Glutamatergic neuron (in vitro differentiated cells): Measurements from ENCODE around the gene C11orf21. TPM values are rescaled to one million over a fixed set of nuclear protein-coding genes. Genes with fewer than 3 reads are reported as not detected.

ENCODE experiments used
- DNase-seq: peaks from one replicate; pipeline ENCODE4 v3.0.0; 2022
- H3K27ac Mint-ChIP-seq: one replicate; pipeline ENCODE4 v1.8.0; 2020; ENCODE audit warnings: mild to moderate bottlenecking, mixed read lengths, inconsistent platforms; ENCODE audit not compliant: unreplicated experiment
- H3K27me3 Mint-ChIP-seq: one replicate; pipeline ENCODE4 v1.8.0; 2020; ENCODE audit warnings: mild to moderate bottlenecking, moderate library complexity, mixed read lengths, inconsistent platforms; ENCODE audit not compliant: unreplicated experiment
- H3K36me3 Mint-ChIP-seq: one replicate; pipeline ENCODE4 v1.8.0; 2020; ENCODE audit warnings: mild to moderate bottlenecking, mixed read lengths, inconsistent platforms; ENCODE audit not compliant: unreplicated experiment
- H3K4me1 Mint-ChIP-seq: one replicate; pipeline ENCODE4 v1.8.0; 2020; ENCODE audit warnings: mild to moderate bottlenecking, low read depth, mixed read lengths, inconsistent platforms; ENCODE audit not compliant: unreplicated experiment
- H3K4me3 Mint-ChIP-seq: one replicate; pipeline ENCODE4 v1.8.0; 2020; ENCODE audit warnings: mild to moderate bottlenecking, mixed read lengths, inconsistent platforms; ENCODE audit not compliant: unreplicated experiment
- H3K9me3 Mint-ChIP-seq: one replicate; pipeline ENCODE4 v1.8.0; 2020; ENCODE audit warnings: mild to moderate bottlenecking, moderate library complexity, mixed read lengths, inconsistent platforms; ENCODE audit not compliant: unreplicated experiment
- CTCF ChIP-seq: fragments of 200-600 bp; sonication (generic); IDR thresholded peaks from one replicate; pipeline ENCODE4 v1.5.0; 2021; ENCODE audit not compliant: partially characterized antibody, unreplicated experiment
- total RNA-seq: library from RNA; stranded (reverse); fragmentation: NEBNext Ultra II Directional; extraction: Animal tissue kit (Norgen Biotek cat#: 25700); gene quantifications from one replicate; pipeline ENCODE4 v1.2.1, GENCODE V29; 2021; ENCODE audit not compliant: unreplicated experiment

The C11orf21 gene
- total RNA-seq, 1 donor from 2014 or later = not detected

- peaks cover 6% of the 10 kb centered on the region for H3K9me3 Mint-ChIP-seq
- H3K4me3 Mint-ChIP-seq = no peak overlapping the region
- no peaks in the 10 kb centered on the region for H3K4me1 Mint-ChIP-seq
- no peak for DNase-seq
- peaks cover 13% of the 10 kb centered on the region for H3K27me3 Mint-ChIP-seq
- H3K27ac Mint-ChIP-seq = no peak overlapping the region
- TF ChIP-seq CTCF = no peak
- H3K36me3 Mint-ChIP-seq = no peaks in the 10 kb centered on the region
These were observed 41.0 kb downstream of the C11orf21 start for GRCh38 chr11:2260491-2261364.

GRCh38 chr11:2259897-2260451 is 41.7 kb downstream of the C11orf21 start:
- TF ChIP-seq CTCF = no peak

GRCh38 chr11:2259466-2259830 is 42.3 kb downstream of the C11orf21 start:
- peaks cover 11% of the 10 kb centered on the region for H3K27me3 Mint-ChIP-seq
- H3K36me3 Mint-ChIP-seq = no peaks in the 10 kb centered on the region
- H3K9me3 Mint-ChIP-seq = peaks cover 6% of the 10 kb centered on the region
- TF ChIP-seq CTCF = no peak
- no peak overlapping the region for H3K27ac Mint-ChIP-seq
- H3K4me1 Mint-ChIP-seq = no peaks in the 10 kb centered on the region
- DNase-seq = no peak
- no peak overlapping the region for H3K4me3 Mint-ChIP-seq

More at GRCh38 chr11:2259897-2260451, 41.7 kb downstream of the C11orf21 start:
- H3K4me1 Mint-ChIP-seq = no peaks in the 10 kb centered on the region
- H3K27me3 Mint-ChIP-seq = peaks cover 10% of the 10 kb centered on the region
- no peak for DNase-seq
- H3K27ac Mint-ChIP-seq = no peak overlapping the region
- H3K9me3 Mint-ChIP-seq = peaks cover 6% of the 10 kb centered on the region
- H3K4me3 Mint-ChIP-seq = no peak overlapping the region
- H3K36me3 Mint-ChIP-seq = no peaks in the 10 kb centered on the region

GRCh38 chr11:2258501-2259465 is 42.9 kb downstream of the C11orf21 start:
- no peaks in the 10 kb centered on the region for H3K4me1 Mint-ChIP-seq
- H3K27ac Mint-ChIP-seq = no peak overlapping the region
- no peaks in the 10 kb centered on the region for H3K36me3 Mint-ChIP-seq
- DNase-seq = no peak
- peaks cover 9% of the 10 kb centered on the region for H3K27me3 Mint-ChIP-seq
- no peak for TF ChIP-seq CTCF
- H3K4me3 Mint-ChIP-seq = no peak overlapping the region
- H3K9me3 Mint-ChIP-seq = peaks cover 6% of the 10 kb centered on the region
